Measurements from ENCODE around the gene PNMA8C.

GRCh38 chr19:46392252-46392801, 36.4 kb downstream of the PNMA8C start:
- no peak for TF ChIP-seq CTCF (IDR thresholded peaks at IDR 0.05)
- no peak for TF ChIP-seq REST (IDR thresholded peaks at IDR 0.05; ENCODE audit: insufficient read depth in 1 of 2, low read depth in 2 of 2, low read length in 1 of 2)
- TF ChIP-seq TCF7L2 (IDR thresholded peaks at IDR 0.05; ENCODE audit: low read depth, low read length) = no peak
- TF ChIP-seq SIN3A (IDR thresholded peaks at IDR 0.05; ENCODE audit: borderline replicate concordance, insufficient read depth, low read depth, low read length) = no peak

Measured in Panc1 (cell line).